Activated T-cell treated with anti-CD3 and anti-CD28 coated beads, Interleukin-2, amount 50 U/mL, for 4 hours (primary cell): Measurements from ENCODE around the gene CHMP2A. TPM values are rescaled to one million over a fixed set of nuclear protein-coding genes. Genes with fewer than 3 reads are reported as not detected.

Source experiments
- ATAC-seq, 2 donors: fragments of 200-7000 bp; cut with Tn5 transposase; one replicate each; pipeline ENCODE4 v1.10.0; 2021
- DNase-seq: peaks from one replicate; pipeline ENCODE4 v3.0.0-alpha.2; 2020
- H3K27me3 Mint-ChIP-seq: one replicate; pipeline ENCODE4 v1.8.0; 2021; ENCODE audit warnings: low read depth, mixed read lengths
- H3K36me3 Mint-ChIP-seq: one replicate; pipeline ENCODE4 v1.8.0; 2022; ENCODE audit warnings: mixed read lengths; ENCODE audit not compliant: insufficient read depth
- H3K4me1 Mint-ChIP-seq: one replicate; pipeline ENCODE4 v1.8.0; 2021; ENCODE audit warnings: low read depth, mixed read lengths
- H3K4me3 Mint-ChIP-seq: one replicate; pipeline ENCODE4 v1.8.0; 2021; ENCODE audit warnings: mild to moderate bottlenecking, moderate library complexity, mixed read lengths
- H3K9me3 Mint-ChIP-seq: one replicate; pipeline ENCODE4 v1.8.0; 2021; ENCODE audit warnings: mixed read lengths
- total RNA-seq, 3 donors: library from RNA; stranded (reverse); gene quantifications; one replicate each; pipeline ENCODE4 v1.2.1, GENCODE V29; 2021

The CHMP2A gene
- total RNA-seq, 3 donors from 2014 or later, result 117 to 128 (median 119) TPM

GRCh38 chr19:58552655-58553054 is 2.2 kb downstream of the CHMP2A start:
- ATAC-seq (no peak), DNase-seq (no peak)
- H3K36me3 Mint-ChIP-seq, result peaks cover 53% of the 10 kb centered on the region
- H3K9me3 Mint-ChIP-seq, result no peaks in the 10 kb centered on the region
- H3K4me1 Mint-ChIP-seq, result peaks cover 41% of the 10 kb centered on the region
- no peaks in the 10 kb centered on the region for H3K27me3 Mint-ChIP-seq
- H3K4me3 Mint-ChIP-seq, result peak overlapping the region; percentile 1

- Mint-ChIP-seq H3K4me1 (peaks cover 38% of the 10 kb centered on the region), H3K4me3 (no peak overlapping the region), H3K36me3 (peaks cover 55% of the 10 kb centered on the region), H3K27me3 (no peaks in the 10 kb centered on the region), H3K9me3 (no peaks in the 10 kb centered on the region)
- DNase-seq, result no peak
- ATAC-seq, result no peak
Observed at GRCh38 chr19:58551577-58552471, 3.1 kb downstream of the CHMP2A start.

- no peak overlapping the region for H3K4me3 Mint-ChIP-seq
- H3K9me3 Mint-ChIP-seq, result no peaks in the 10 kb centered on the region
- ATAC-seq (no peak), DNase-seq (no peak)
- H3K36me3 Mint-ChIP-seq, result peaks cover 58% of the 10 kb centered on the region
- H3K27me3 Mint-ChIP-seq, result no peaks in the 10 kb centered on the region
- H3K4me1 Mint-ChIP-seq, result peaks cover 38% of the 10 kb centered on the region
Observed at GRCh38 chr19:58551123-58551497, 3.8 kb downstream of the CHMP2A start.

- no peak overlapping the region for H3K4me3 Mint-ChIP-seq
Observed at GRCh38 chr19:58550362-58551122, 4.4 kb downstream of the CHMP2A start.

GRCh38 chr19:58549664-58550361 is 5.1 kb downstream of the CHMP2A start:
- peaks cover 63% of the 10 kb centered on the region for H3K36me3 Mint-ChIP-seq
- peaks cover 36% of the 10 kb centered on the region for H3K4me1 Mint-ChIP-seq
- H3K4me3 Mint-ChIP-seq, result no peak overlapping the region
- H3K27me3 Mint-ChIP-seq, result no peaks in the 10 kb centered on the region
- DNase-seq (no peak), ATAC-seq (no peak)
- no peaks in the 10 kb centered on the region for H3K9me3 Mint-ChIP-seq

More at GRCh38 chr19:58550362-58551122, 4.4 kb downstream of the CHMP2A start:
- ATAC-seq (no peak), DNase-seq (no peak)
- Mint-ChIP-seq H3K4me1 (peaks cover 42% of the 10 kb centered on the region), H3K9me3 (no peaks in the 10 kb centered on the region), H3K36me3 (peaks cover 63% of the 10 kb centered on the region), H3K27me3 (no peaks in the 10 kb centered on the region)

- no peak for ATAC-seq
- Mint-ChIP-seq H3K4me1 (peaks cover 32% of the 10 kb centered on the region), H3K9me3 (no peaks in the 10 kb centered on the region), H3K27me3 (no peaks in the 10 kb centered on the region), H3K4me3 (no peak overlapping the region), H3K36me3 (peaks cover 60% of the 10 kb centered on the region)
- DNase-seq, result no peak
Observed at GRCh38 chr19:58548859-58549663, 5.8 kb downstream of the CHMP2A start.

GRCh38 chr19:58547323-58548312 is 7.3 kb downstream of the CHMP2A start:
- peaks cover 50% of the 10 kb centered on the region for H3K36me3 Mint-ChIP-seq
- DNase-seq (no peak), ATAC-seq (no peak)
- H3K9me3 Mint-ChIP-seq, result no peaks in the 10 kb centered on the region
- H3K27me3 Mint-ChIP-seq, result no peaks in the 10 kb centered on the region
- peak overlapping the region; percentile 95 for H3K4me3 Mint-ChIP-seq
- H3K4me1 Mint-ChIP-seq, result peaks cover 28% of the 10 kb centered on the region

- Mint-ChIP-seq H3K36me3 (peaks cover 40% of the 10 kb centered on the region), H3K4me3 (peak overlapping the region; percentile 95), H3K4me1 (peaks cover 26% of the 10 kb centered on the region), H3K9me3 (no peaks in the 10 kb centered on the region), H3K27me3 (no peaks in the 10 kb centered on the region)
- DNase-seq (no peak), ATAC-seq (no peak)
Observed at GRCh38 chr19:58546019-58546530, 8.8 kb downstream of the CHMP2A start.

GRCh38 chr19:58545286-58546018 is 9.5 kb downstream of the CHMP2A start:
- Mint-ChIP-seq H3K27me3 (no peaks in the 10 kb centered on the region), H3K4me3 (peak overlapping the region; percentile 95), H3K36me3 (peaks cover 37% of the 10 kb centered on the region), H3K9me3 (no peaks in the 10 kb centered on the region), H3K4me1 (peaks cover 26% of the 10 kb centered on the region)
- ATAC-seq (no peak), DNase-seq (no peak)

GRCh38 chr19:58544591-58545285 is 10.2 kb downstream of the CHMP2A start:
- ATAC-seq, result peak; percentile 60 to 61
- peak; percentile 73 for DNase-seq
- Mint-ChIP-seq H3K27me3 (no peaks in the 10 kb centered on the region), H3K36me3 (peaks cover 35% of the 10 kb centered on the region), H3K9me3 (no peaks in the 10 kb centered on the region), H3K4me3 (peak overlapping the region; percentile 95), H3K4me1 (peaks cover 26% of the 10 kb centered on the region)

GRCh38 chr19:58543826-58544590 is 10.9 kb downstream of the CHMP2A start, which contains the start of gene TRIM28:
Gene TRIM28 (plus strand): TSS chr19:58544064. CDS start chr19:58544758, 694 bp downstream.
- peak within 1 kb of the TSS; percentile 95 for H3K4me3 Mint-ChIP-seq
- H3K36me3 Mint-ChIP-seq, result peaks cover 30% of the 10 kb centered on the region
- H3K4me1 Mint-ChIP-seq, result peaks cover 26% of the 10 kb centered on the region
- H3K27me3 Mint-ChIP-seq, result no peaks in the 10 kb centered on the region
- no peaks in the 10 kb centered on the region for H3K9me3 Mint-ChIP-seq
- peak; percentile 100 for DNase-seq
- ATAC-seq, result peak; percentile 91
